Tracheal epithelial cell (primary cell): ENCODE data around the gene MIB1. TPM values are rescaled to one million over a fixed set of nuclear protein-coding genes. Genes with fewer than 3 reads are reported as not detected.

ENCODE experiments used
- total RNA-seq: library from RNA; depleted of rRNA; stranded (reverse); fragments of >200 nt; gene quantifications from 2 replicates; pipeline ENCODE4 v1.2.1, GENCODE V29; 2014

MIB1 gene
- total RNA-seq: 73.3 and 84.4 TPM in 2 replicates

GRCh38 chr18:21740538-21741311 is at the start of gene MIB1:
MIB1 (plus strand) TSS chr18:21740792; CDS start chr18:21741584, 792 bp downstream.

GRCh38 chr18:21704603-21705364 is 35.8 kb upstream of the MIB1 start, which contains the start of gene ABHD3:
ABHD3 (minus strand) TSS chr18:21704774; CDS start chr18:21704665, 109 bp downstream.

Other genes with a start within 250 kb of the MIB1 start
- 17.8 and 18.1 TPM in 2 replicates for gene ESCO1, start 140.1 kb upstream of the MIB1 start, total RNA-seq
- 9.8 and 15.9 TPM in 2 replicates for gene SNRPD1, start 128.5 kb upstream of the MIB1 start, total RNA-seq
- 6.7 and 7.9 TPM in 2 replicates for gene ABHD3, start 36.0 kb upstream of the MIB1 start, total RNA-seq